Gastrocnemius medialis (tissue), 4 donors: Measurements from ENCODE around the gene MAGOH.

Source experiments
- CTCF ChIP-seq, 5 experiments: fragments of 450-650 bp in 3 of 5; fragments of 200-600 bp in 2 of 5; sonication (generic) in 2 of 5; IDR thresholded peaks in 4 of 5; conservative IDR thresholded peaks in 1 of 5; 1 replicate in 4 of 5; 2 replicates in 1 of 5; pipeline ENCODE4 v1.5.1; 2016 to 2019; ENCODE audit warnings: antibody characterized with exemption in 5 of 5, mild to moderate bottlenecking in 3 of 5, moderate library complexity in 3 of 5
- POLR2A ChIP-seq, 2 donors: fragments of 450-650 bp; IDR thresholded peaks; one replicate each; pipeline ENCODE4 v1.6.1; 2017; ENCODE audit warnings: antibody characterized with exemption in 2 of 2, mild to moderate bottlenecking in 2 of 2, moderate library complexity in 2 of 2

- no peak for TF ChIP-seq CTCF (IDR thresholded peaks at IDR 0.05 in 4 of 5, conservative IDR thresholded peaks at IDR 0.05 in 1 of 5)
- TF ChIP-seq POLR2A (IDR thresholded peaks at IDR 0.05) = no peak
Observed at GRCh38 chr1:53262000-53262399, 23.7 kb upstream of the MAGOH start.
